Liver (tissue), 9 donors: ENCODE measurements around the gene MRPL9. TPM values are rescaled to one million over a fixed set of nuclear protein-coding genes. Genes with fewer than 3 reads are reported as not detected.

Experiments used
- DNase-seq: peaks from one replicate; pipeline ENCODE4 v3.0.0-alpha.2; 2017; ENCODE audit warnings: low spot score
- H3K27ac ChIP-seq, 2 donors: one replicate each; pipeline ENCODE4 v1.7.0; 2013; ENCODE audit warnings: inconsistent platforms in 2 of 2, low read length in 2 of 2, control low read depth in 1 of 2, low read depth in 1 of 2, mild to moderate bottlenecking in 1 of 2
- H3K27me3 ChIP-seq, 4 donors: one replicate each; pipeline versions ENCODE4 v1.6.1 to v1.7.0; 2013; ENCODE audit warnings: low read length in 3 of 4, inconsistent platforms in 1 of 4, mild to moderate bottlenecking in 1 of 4, moderate library complexity in 1 of 4; ENCODE audit not compliant: control insufficient read depth in 4 of 4, insufficient read depth in 4 of 4
- H3K36me3 ChIP-seq, 4 donors: one replicate each; pipeline versions ENCODE4 v1.6.1 to v1.7.0; 2013; ENCODE audit warnings: low read length in 3 of 4, mild to moderate bottlenecking in 3 of 4, low read depth in 1 of 4, moderate library complexity in 1 of 4; ENCODE audit not compliant: control insufficient read depth in 4 of 4, insufficient read depth in 3 of 4
- H3K4me1 ChIP-seq, 4 donors: one replicate each; pipeline versions ENCODE4 v1.6.1 to v1.7.0; 2013; ENCODE audit warnings: low read length in 3 of 4, mild to moderate bottlenecking in 3 of 4, moderate library complexity in 1 of 4; ENCODE audit not compliant: control insufficient read depth in 4 of 4, insufficient read depth in 4 of 4
- H3K4me3 ChIP-seq, 3 donors: one replicate each; pipeline versions ENCODE4 v1.6.1 to v1.7.0; 2013; ENCODE audit warnings: low read length in 3 of 3, control low read depth in 1 of 3, low read depth in 1 of 3, mild to moderate bottlenecking in 1 of 3
- H3K9ac ChIP-seq, 2 donors: one replicate each; pipeline ENCODE4 v1.7.0; 2013; ENCODE audit warnings: low read length in 2 of 2, mild to moderate bottlenecking in 2 of 2, moderate library complexity in 2 of 2, control low read depth in 1 of 2, low read depth in 1 of 2
- H3K9me3 ChIP-seq, 4 donors: one replicate each; pipeline versions ENCODE4 v1.6.1 to v1.7.0; 2013; ENCODE audit warnings: low read length in 3 of 4; ENCODE audit not compliant: control insufficient read depth in 4 of 4
- CTCF ChIP-seq: fragments of 150-350 bp; IDR thresholded peaks from 2 replicates; pipeline ENCODE4 v1.5.1; 2017; ENCODE audit warnings: improper control_type of control experiment, low read depth, low read length; ENCODE audit not compliant: missing input control
- EGR1 ChIP-seq, 2 donors: IDR thresholded peaks; 2 replicates each; pipeline ENCODE4 v1.6.1; 2016 to 2018; ENCODE audit warnings: antibody characterized with exemption in 2 of 2, low read depth in 2 of 2
- FOXA1 ChIP-seq: IDR thresholded peaks from 2 replicates; pipeline ENCODE4 v1.6.1; 2016; ENCODE audit warnings: antibody characterized with exemption
- FOXA2 ChIP-seq: IDR thresholded peaks from 2 replicates; pipeline ENCODE4 v1.6.1; 2016; ENCODE audit warnings: antibody characterized with exemption
- GABPA ChIP-seq, 2 donors: IDR thresholded peaks in 1 of 2; conservative IDR thresholded peaks in 1 of 2; 2 replicates each; pipeline ENCODE4 v1.6.1; 2016; ENCODE audit warnings: antibody characterized with exemption in 2 of 2, mild to moderate bottlenecking in 1 of 2, moderate library complexity in 1 of 2
- JUND ChIP-seq, 2 donors: IDR thresholded peaks; 2 replicates each; pipeline ENCODE4 v1.6.1; 2016; ENCODE audit warnings: antibody characterized with exemption in 2 of 2
- NR2F2 ChIP-seq: IDR thresholded peaks from 2 replicates; pipeline ENCODE4 v1.6.1; 2016; ENCODE audit warnings: antibody characterized with exemption
- RXRA ChIP-seq, 2 donors: IDR thresholded peaks; 2 replicates each; pipeline ENCODE4 v1.6.1; 2017 to 2018; ENCODE audit warnings: antibody characterized with exemption in 2 of 2, mild to moderate bottlenecking in 1 of 2
- TAF1 ChIP-seq: conservative IDR thresholded peaks from 2 replicates; pipeline ENCODE4 v1.6.1; 2016; ENCODE audit warnings: antibody characterized with exemption, mild to moderate bottlenecking
- WGBS: extraction: QIAGEN DNeasy Blood & Tissue Kit; methylation state at CpG from one replicate; pipeline ENCODE4 v1.1.7; 2013; 5-methylcytosine and 5-hydroxymethylcytosine counted together
- polyA plus RNA-seq, 2 donors: library from polyadenylated mRNA; stranded (reverse) in 1 of 2; unstranded in 1 of 2; fragments of 200-250 nt in 1 of 2; fragments of >200 nt in 1 of 2; fragmentation: Nextera tagmentation in 1 of 2; extraction: Ambion mirVana in 1 of 2; gene quantifications; one replicate each; pipeline versions ENCODE4 v1.2.1 to v1.2.3, GENCODE V29; 2013 to 2015
- total RNA-seq, 2 donors: library from RNA; depleted of rRNA; stranded (reverse); fragments of >200 nt; gene quantifications; one replicate each; pipeline ENCODE4 v1.2.3, GENCODE V29; 2014
- TF ChIP-seq, protein P1 (sequence below): IDR thresholded peaks from 2 replicates; pipeline ENCODE4 v1.6.1; 2016; ENCODE audit warnings: antibody characterized with exemption, mild to moderate bottlenecking
- donor health status: healthy.
- donor health status: healthy.
- donor health status: healthy.
- donor health status: healthy.
- donor health status: healthy.

MRPL9 gene
- total and polyA plus RNA-seq, 4 donors = 22.5 to 43.5 (median 31.6) TPM

- no peaks in the 10 kb centered on the region for H3K9me3 ChIP-seq
- WGBS = 14% methylated on average over 27 of the region's 27 CpGs
- H3K9ac ChIP-seq = no peak within 1 kb of the TSS
- H3K27ac ChIP-seq = no peak within 1 kb of the TSS
- no peaks in the 10 kb centered on the region for H3K36me3 ChIP-seq
- no peak for TF ChIP-seq GABPA (IDR thresholded peaks at IDR 0.05 in 1 of 2, conservative IDR thresholded peaks at IDR 0.05 in 1 of 2)
- TF ChIP-seq, protein P1, sequence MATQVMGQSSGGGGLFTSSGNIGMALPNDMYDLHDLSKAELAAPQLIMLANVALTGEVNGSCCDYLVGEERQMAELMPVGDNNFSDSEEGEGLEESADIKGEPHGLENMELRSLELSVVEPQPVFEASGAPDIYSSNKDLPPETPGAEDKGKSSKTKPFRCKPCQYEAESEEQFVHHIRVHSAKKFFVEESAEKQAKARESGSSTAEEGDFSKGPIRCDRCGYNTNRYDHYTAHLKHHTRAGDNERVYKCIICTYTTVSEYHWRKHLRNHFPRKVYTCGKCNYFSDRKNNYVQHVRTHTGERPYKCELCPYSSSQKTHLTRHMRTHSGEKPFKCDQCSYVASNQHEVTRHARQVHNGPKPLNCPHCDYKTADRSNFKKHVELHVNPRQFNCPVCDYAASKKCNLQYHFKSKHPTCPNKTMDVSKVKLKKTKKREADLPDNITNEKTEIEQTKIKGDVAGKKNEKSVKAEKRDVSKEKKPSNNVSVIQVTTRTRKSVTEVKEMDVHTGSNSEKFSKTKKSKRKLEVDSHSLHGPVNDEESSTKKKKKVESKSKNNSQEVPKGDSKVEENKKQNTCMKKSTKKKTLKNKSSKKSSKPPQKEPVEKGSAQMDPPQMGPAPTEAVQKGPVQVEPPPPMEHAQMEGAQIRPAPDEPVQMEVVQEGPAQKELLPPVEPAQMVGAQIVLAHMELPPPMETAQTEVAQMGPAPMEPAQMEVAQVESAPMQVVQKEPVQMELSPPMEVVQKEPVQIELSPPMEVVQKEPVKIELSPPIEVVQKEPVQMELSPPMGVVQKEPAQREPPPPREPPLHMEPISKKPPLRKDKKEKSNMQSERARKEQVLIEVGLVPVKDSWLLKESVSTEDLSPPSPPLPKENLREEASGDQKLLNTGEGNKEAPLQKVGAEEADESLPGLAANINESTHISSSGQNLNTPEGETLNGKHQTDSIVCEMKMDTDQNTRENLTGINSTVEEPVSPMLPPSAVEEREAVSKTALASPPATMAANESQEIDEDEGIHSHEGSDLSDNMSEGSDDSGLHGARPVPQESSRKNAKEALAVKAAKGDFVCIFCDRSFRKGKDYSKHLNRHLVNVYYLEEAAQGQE = peak; percentile 96
- H3K27me3 ChIP-seq = peaks cover 0 to 4% (median 0%) of the 10 kb centered on the region in 4 donors
- H3K4me1 ChIP-seq = peaks cover 4 to 23% (median 15%) of the 10 kb centered on the region in 4 donors
- DNase-seq = peak; percentile 63
- H3K4me3 ChIP-seq = no peak within 1 kb of the TSS
Measured at GRCh38 chr1:151716771-151717631, 46.3 kb downstream of the MRPL9 start, which contains the start of gene CELF3. CELF3 (minus strand) TSS chr1:151716803; CDS start chr1:151716020, 783 bp downstream.

DNA sequence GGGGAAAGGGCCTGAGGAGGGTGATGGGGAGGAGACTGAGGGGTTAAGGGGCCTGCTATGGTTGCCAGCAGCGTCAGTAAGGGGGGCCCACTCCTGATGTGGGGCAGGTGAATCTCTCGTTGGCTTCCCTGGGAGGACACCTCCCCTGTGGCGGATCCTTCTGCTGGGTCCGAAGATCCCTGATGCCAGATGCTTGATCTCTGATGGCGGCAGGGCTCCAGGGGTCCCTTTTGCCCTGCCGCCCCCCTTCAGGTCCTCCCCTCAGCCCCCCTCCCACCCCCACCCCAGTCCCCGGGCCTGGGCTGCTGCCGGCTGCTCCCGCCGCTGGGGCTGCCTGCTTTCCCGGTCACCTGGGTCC lies 46.9 kb downstream of the MRPL9 start:
- Histone ChIP-seq H3K9ac (no peak overlapping the region), H3K27me3 (peaks cover 0 to 4% (median 0%) of the 10 kb centered on the region in 4 donors), H3K27ac (no peak overlapping the region), H3K4me3 (no peak overlapping the region), H3K4me1 (peaks cover 0 to 18% (median 9%) of the 10 kb centered on the region in 4 donors), H3K9me3 (no peaks in the 10 kb centered on the region), H3K36me3 (no peaks in the 10 kb centered on the region)
- 24% methylated on average over 11 of the region's 11 CpGs for WGBS
- TF ChIP-seq NR2F2 = no peak
- no peak for TF ChIP-seq FOXA2
- no peak for TF ChIP-seq RXRA (IDR thresholded peaks at IDR 0.05)
- TF ChIP-seq TAF1 = no peak
- TF ChIP-seq EGR1 (IDR thresholded peaks at IDR 0.05; ENCODE audit: low read depth in 2 of 2) = no peak
- DNase-seq = no peak

- Histone ChIP-seq H3K36me3 (no peaks in the 10 kb centered on the region), H3K4me1 (peaks cover 0 to 15% (median 8%) of the 10 kb centered on the region in 4 donors), H3K9ac (no peak overlapping the region), H3K27ac (no peak overlapping the region), H3K27me3 (peaks cover 0 to 4% (median 0%) of the 10 kb centered on the region in 4 donors), H3K4me3 (no peak overlapping the region), H3K9me3 (no peaks in the 10 kb centered on the region)
- TF ChIP-seq JUND (IDR thresholded peaks at IDR 0.05) (no peak), CTCF (no peak), FOXA2 (no peak), GABPA (IDR thresholded peaks at IDR 0.05 in 1 of 2, conservative IDR thresholded peaks at IDR 0.05 in 1 of 2) (no peak), NR2F2 (no peak), FOXA1 (no peak)
- no peak for DNase-seq
- WGBS = 58% methylated on average over 17 of the region's 17 CpGs
Measured at GRCh38 chr1:151715726-151716404, 47.4 kb downstream of the MRPL9 start.
